ENCODE measurements around the gene PROK1.

GRCh38 chr1:110436635-110437034 lies 14.3 kb upstream of the PROK1 start:
- TF ChIP-seq GABPA (IDR thresholded peaks at IDR 0.05; ENCODE audit: low read depth): no peak
- TF ChIP-seq CTCF (IDR thresholded peaks at IDR 0.05): no peak
- TF ChIP-seq RAD21 (IDR thresholded peaks at IDR 0.05; ENCODE audit: low read length): no peak
